ENCODE measurements around the gene MMP28.

- no peak for TF ChIP-seq CTCF (IDR thresholded peaks at IDR 0.05)
- TF ChIP-seq POLR2A (IDR thresholded peaks at IDR 0.05) = no peak
Observed at GRCh38 chr17:35736236-35736635, 59.2 kb downstream of the MMP28 start.

Measured in lower leg skin (tissue), 3 donors.